ENCODE data around the gene ZNF337. TPM values are rescaled to one million over a fixed set of nuclear protein-coding genes. Genes with fewer than 3 reads are reported as not detected.
"Not testable (repeated sequence)": the region's sequence is repeated elsewhere in the genome, so short reads cannot be mapped to it uniquely, and the experiment has no call there.

ZNF337 gene
- total and polyA plus RNA-seq, 7 donors = 1.8 to 18.6 (median 15.6) TPM

DNA sequence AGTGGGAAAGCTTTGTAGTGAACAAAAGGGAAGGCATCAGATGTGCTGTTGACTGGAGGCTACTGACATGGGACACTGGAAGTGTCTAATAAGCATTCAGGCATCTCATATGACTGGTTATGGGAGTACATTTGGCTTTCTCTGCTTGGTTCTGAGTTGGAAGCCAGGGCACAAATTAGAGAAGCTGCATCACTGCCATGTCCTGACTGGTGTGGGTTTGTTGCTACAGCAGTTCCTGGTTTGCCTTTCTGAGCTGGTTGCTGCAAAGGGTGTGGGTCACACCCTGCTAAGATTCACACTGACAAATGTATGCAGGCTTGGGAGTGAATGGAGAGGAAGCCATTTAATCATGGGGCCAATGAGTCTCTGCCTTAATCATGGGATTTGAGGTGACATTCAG lies 36.7 kb downstream of the ZNF337 start:
- no peak for TF ChIP-seq EP300 (IDR thresholded peaks at IDR 0.05)
- no peak for TF ChIP-seq POLR2AphosphoS5 (IDR thresholded peaks at IDR 0.05)
- TF ChIP-seq POLR2A (IDR thresholded peaks at IDR 0.05) = no peak
- TF ChIP-seq, protein P1, sequence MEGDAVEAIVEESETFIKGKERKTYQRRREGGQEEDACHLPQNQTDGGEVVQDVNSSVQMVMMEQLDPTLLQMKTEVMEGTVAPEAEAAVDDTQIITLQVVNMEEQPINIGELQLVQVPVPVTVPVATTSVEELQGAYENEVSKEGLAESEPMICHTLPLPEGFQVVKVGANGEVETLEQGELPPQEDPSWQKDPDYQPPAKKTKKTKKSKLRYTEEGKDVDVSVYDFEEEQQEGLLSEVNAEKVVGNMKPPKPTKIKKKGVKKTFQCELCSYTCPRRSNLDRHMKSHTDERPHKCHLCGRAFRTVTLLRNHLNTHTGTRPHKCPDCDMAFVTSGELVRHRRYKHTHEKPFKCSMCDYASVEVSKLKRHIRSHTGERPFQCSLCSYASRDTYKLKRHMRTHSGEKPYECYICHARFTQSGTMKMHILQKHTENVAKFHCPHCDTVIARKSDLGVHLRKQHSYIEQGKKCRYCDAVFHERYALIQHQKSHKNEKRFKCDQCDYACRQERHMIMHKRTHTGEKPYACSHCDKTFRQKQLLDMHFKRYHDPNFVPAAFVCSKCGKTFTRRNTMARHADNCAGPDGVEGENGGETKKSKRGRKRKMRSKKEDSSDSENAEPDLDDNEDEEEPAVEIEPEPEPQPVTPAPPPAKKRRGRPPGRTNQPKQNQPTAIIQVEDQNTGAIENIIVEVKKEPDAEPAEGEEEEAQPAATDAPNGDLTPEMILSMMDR (IDR thresholded peaks at IDR 0.05) = no peak
- no peaks in the 10 kb centered on the region for H3K36me3 ChIP-seq
- no peaks in the 10 kb centered on the region for H3K4me1 ChIP-seq
- H3K27me3 ChIP-seq = no peaks in the 10 kb centered on the region
- H3K9me3 ChIP-seq = no peaks in the 10 kb centered on the region
- H3K27ac ChIP-seq = no peak overlapping the region
- no peak for DNase-seq
- H3K4me3 ChIP-seq = no peak overlapping the region
- intact Hi-C loops (cut with DNase I) = no loop called here

DNA sequence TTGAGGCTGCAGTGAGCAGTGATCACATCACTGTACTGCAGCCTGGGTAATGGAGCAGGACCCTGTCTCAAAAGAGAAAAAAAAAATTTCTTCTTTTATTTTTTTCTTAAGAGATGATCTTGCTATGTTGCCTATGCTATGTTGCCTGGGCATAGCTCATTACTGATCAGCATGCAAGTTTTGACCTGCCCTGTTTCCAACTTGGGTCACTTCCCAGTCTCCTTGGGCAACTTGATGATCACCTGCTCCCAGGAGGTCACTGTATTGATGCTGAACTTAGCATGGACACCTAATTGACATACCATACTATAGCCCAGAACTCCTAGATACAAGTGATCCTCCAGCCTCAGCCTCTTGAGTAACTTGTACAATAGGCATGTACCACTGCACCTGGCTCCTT lies 42.2 kb downstream of the ZNF337 start:
- intact Hi-C loops (cut with DNase I) = no loop called here
- DNase-seq = no peak
- Histone ChIP-seq H3K27me3 (no peaks in the 10 kb centered on the region), H3K4me3 (no peak overlapping the region), H3K4me1 (no peaks in the 10 kb centered on the region), H3K36me3 (no peaks in the 10 kb centered on the region), H3K27ac (no peak overlapping the region), H3K9me3 (no peaks in the 10 kb centered on the region)
- TF ChIP-seq EP300 (IDR thresholded peaks at IDR 0.05) = no peak
- no peak for TF ChIP-seq POLR2A (IDR thresholded peaks at IDR 0.05)
- TF ChIP-seq, protein P1 (IDR thresholded peaks at IDR 0.05) = no peak
- no peak for TF ChIP-seq POLR2AphosphoS5 (IDR thresholded peaks at IDR 0.05)

DNA sequence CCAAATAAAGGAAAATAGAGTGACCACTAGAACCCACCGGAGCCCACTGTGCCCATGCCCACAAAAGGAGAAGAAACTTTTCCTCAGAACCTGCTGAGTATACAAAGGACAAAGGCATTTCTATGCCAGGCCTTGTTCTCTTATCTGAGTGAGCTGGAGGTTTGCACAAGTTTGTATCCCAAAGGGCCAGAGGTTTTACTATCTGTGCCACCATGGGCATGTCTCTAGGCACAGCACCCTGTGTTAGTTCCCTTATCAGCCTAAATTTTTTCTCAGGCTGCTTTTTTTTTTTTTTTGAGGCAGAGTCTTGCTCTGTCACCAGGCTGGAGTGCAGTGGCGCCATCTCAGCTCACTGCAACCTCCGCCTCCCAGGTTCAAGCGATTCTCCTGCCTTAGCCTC lies 43.8 kb downstream of the ZNF337 start:
- H3K36me3 ChIP-seq; H3K4me1 ChIP-seq; DNase-seq; intact Hi-C loops (cut with DNase I); H3K27me3 ChIP-seq; H3K4me3 ChIP-seq; H3K27ac ChIP-seq; H3K9me3 ChIP-seq: not testable (repeated sequence)
- WGBS, 2 donors = 96 to 98% methylated on average over 4 of the region's 4 CpGs

DNA sequence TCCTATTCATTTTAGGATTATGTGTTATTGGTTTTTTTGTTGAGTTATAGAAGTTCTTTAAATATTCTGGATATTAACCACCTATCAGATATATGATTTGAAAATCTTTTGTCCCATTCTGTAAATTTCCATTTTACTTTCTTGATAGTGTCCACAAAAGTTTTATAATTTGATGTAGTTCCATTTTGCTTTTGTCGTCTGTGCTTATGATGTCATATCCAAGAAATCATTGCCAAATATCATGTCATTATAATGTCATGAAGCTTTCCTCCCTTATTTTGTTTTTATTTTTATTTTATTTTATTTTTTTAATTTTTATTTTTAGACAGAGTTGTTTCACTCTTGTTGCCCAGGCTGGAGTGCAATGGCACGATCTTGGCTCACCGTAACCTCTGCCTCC lies 51.8 kb downstream of the ZNF337 start:
- no peak for DNase-seq
- Histone ChIP-seq H3K27me3 (no peaks in the 10 kb centered on the region), H3K4me1 (no peaks in the 10 kb centered on the region), H3K27ac (no peak overlapping the region), H3K36me3 (peaks cover 0 to 28% (median 0%) of the 10 kb centered on the region in 4 donors), H3K9me3 (no peaks in the 10 kb centered on the region), H3K4me3 (no peak overlapping the region)
- TF ChIP-seq EP300 (IDR thresholded peaks at IDR 0.05) (no peak), POLR2AphosphoS5 (IDR thresholded peaks at IDR 0.05) (no peak), POLR2A (IDR thresholded peaks at IDR 0.05) (no peak)
- TF ChIP-seq, protein P1 (IDR thresholded peaks at IDR 0.05) = no peak
- intact Hi-C loops (cut with DNase I) = no loop called here
- 97 to 98% methylated on average over 3 of the region's 3 CpGs for WGBS, 2 donors

DNA sequence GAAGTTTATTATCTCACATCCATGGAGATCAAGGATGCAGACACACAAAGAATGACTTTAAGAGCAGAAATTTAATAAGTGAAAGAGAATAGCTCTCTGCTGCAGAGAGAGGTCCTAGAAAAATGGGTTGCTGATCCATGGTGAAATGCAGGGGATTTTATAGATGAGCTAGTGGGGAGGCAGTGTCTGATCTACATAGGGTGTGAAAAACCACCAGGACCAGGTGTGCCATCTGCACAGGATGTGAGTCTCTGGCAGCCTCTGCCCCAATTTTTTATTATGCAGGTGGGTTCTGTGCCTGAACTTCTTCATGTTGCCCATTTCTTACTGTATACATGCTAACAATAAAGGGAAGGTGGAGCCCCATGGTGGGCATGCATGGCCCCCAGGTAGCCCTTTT lies 52.9 kb downstream of the ZNF337 start:
- H3K27me3 ChIP-seq = no peaks in the 10 kb centered on the region
- no peak overlapping the region for H3K4me3 ChIP-seq
- H3K27ac ChIP-seq = no peak overlapping the region
- no peak for TF ChIP-seq POLR2A (IDR thresholded peaks at IDR 0.05)
- TF ChIP-seq, protein P1 (IDR thresholded peaks at IDR 0.05) = no peak
- no peak for TF ChIP-seq POLR2AphosphoS5 (IDR thresholded peaks at IDR 0.05)
- TF ChIP-seq EP300 (IDR thresholded peaks at IDR 0.05) = no peak
- H3K36me3 ChIP-seq = peaks cover 0 to 28% (median 0%) of the 10 kb centered on the region in 4 donors
- H3K9me3 ChIP-seq = no peaks in the 10 kb centered on the region
- DNase-seq = no peak
- intact Hi-C loops (cut with DNase I) = no loop called here
- H3K4me1 ChIP-seq = no peaks in the 10 kb centered on the region
